GM21381 (cell line): ENCODE measurements around the gene RELN.

Experiments
- ATAC-seq: cut with Tn5 transposase; IDR thresholded peaks from one replicate; pipeline ENCODE4 v1.9.1; 2021; ENCODE audit warnings: mild to moderate bottlenecking, moderate library complexity; ENCODE audit not compliant: unreplicated experiment

Gene RELN

DNA sequence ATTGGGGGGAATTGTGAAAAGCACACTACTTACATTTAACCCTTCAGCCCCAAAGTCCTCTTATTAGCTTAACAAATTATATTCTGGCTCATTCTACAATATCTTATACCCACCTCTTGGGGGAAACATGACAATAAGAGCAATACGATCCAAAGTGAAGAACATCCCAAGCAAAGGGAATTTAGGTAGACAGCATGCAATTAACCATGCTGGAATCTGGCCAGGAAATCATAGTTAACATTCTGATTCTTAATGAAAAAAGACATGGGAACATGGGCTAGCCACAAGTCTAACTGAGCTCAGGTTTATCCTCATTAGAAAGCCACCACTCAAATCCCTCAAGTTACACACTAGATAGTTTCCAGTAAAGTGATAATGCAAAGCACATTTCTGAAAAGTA lies 301.5 kb downstream of the RELN start:
- no peak for ATAC-seq

GRCh38 chr7:103687272-103687671 lies 302.2 kb downstream of the RELN start:
- ATAC-seq: no peak

GRCh38 chr7:103686763-103687162 lies 302.7 kb downstream of the RELN start:
- ATAC-seq: no peak

- ATAC-seq: no peak
Measured at GRCh38 chr7:103686064-103686463, 303.4 kb downstream of the RELN start.

- ATAC-seq: no peak
Measured at GRCh38 chr7:103685646-103686045, 303.8 kb downstream of the RELN start.

DNA sequence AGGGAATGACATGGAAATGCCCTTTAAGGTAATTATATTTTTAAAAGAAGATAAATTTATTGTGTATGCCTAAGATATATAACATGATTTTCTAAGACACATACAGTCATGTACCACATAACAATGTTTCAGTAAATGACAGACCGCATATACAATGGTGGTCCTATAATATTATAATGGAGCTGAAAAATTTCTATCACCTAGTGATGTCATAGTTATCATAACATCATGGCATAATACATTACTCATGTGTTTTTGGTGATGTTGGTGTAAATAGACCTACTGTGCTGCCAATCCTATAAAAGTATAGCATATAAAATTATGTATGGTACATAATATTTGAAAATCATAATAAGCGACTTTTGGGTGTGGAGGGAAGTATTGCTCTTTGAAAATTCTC lies 306.1 kb downstream of the RELN start:
- ATAC-seq: no peak

DNA sequence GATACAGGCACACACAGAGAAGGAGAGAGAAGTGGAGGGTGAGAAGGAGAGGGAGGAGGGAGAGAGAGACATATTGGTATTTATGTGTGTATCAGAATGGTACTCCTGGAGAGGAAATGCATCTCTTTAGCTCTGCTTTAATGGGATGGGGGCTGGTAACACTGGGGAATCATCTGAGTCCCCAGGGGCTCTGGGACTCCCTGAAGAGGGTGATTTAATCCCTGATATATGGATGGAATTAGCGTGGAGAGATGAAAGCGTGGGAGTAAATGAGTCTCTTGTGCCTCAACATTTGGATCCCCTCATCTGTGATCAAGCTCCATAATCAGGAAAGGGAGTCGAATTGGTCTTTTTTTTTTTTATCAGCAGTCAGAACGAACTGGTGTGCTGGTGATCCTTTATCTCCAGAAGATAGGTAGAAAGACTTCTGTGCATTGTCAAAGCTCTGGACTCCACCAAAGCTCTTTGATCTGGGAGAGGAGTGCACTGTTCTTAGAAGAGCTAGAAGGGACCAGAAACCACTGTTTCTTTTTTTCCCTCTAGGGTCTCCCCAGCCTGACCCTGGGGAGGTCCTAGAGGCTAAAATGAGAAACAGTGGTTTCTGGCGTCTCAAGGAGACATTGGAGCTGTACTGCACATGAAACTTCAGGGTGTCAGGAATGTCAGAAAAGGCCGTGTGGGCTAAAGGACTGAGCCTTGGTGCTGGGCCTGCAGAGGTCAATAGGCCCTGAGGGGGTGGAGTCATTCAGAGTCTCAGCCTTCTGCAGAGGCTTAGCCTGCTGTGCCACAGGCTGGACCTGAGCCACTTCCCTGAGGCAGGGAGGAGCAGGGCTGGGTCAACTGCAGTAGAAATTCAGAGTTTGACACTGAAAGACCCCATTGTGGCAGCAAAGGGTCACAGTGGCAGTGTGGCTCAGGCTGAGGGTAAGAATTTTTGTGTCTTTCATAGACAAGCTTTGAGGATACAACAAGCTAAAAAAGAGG lies 309.0 kb downstream of the RELN start:
- no peak for ATAC-seq

DNA sequence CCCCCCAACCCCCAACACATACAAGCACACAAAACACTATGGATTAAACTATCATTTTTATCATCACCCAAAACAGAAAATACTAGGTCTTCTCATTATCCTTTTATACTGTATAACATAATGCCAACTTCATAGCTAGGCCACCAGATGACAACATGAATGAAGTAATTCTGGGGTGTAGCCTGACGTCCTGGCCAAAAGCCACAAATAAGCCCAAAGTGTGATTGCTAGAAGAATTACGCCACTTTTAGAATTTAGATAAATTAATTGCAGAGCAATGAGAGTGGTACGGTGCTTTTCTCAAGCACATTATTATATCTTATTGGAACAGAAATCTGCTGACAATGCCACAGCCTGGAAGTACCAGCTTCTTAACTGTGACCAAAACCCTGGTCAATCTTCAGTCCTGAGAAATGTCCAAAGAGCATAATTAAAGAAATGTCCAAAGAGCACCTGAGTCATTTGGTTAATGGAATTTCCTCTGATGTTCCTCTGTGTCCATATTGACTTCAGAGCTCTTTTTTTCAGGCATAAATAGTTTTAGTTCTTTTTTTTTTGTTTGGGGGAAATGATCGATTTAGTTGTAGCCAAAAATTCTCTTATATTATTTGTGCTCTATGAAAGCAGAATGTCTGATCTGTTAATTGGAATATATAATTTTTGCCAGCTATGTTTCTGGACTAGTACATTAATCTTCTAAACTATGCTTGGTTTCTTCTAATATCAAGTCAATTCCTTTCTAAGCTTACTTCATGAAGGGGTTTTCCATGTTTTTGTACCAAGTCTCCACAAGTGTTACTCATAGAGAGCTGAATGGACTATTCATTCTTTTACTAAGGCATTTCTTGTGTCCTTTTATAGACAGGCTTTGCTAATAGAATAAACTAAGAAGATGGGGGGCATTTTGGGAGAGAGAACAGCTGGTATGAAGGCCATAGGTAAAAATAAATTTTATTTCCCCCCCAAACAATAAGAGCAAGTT lies 310.0 kb downstream of the RELN start:
- no peak for ATAC-seq

GRCh38 chr7:103668279-103668941 lies 321.0 kb downstream of the RELN start:
- ATAC-seq: no peak

DNA sequence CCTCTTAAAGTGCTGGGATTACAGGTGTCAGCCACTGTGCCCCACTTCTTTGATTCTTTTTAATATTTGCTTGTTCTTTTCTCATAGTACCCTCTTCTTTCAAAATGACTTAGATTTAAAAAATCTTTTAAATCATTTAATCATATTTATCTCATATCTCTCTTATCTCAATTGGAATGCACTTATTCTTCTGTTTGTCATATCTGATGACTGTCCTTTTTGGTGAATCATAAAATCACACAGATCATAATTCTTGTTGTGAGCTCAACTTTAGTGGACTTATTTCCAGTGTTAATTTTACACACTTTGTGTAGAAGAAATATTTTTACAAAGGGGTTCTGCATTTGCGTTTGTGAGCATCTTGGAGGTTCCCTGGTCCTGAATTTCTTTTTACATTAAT lies 323.1 kb downstream of the RELN start:
- no peak for ATAC-seq

DNA sequence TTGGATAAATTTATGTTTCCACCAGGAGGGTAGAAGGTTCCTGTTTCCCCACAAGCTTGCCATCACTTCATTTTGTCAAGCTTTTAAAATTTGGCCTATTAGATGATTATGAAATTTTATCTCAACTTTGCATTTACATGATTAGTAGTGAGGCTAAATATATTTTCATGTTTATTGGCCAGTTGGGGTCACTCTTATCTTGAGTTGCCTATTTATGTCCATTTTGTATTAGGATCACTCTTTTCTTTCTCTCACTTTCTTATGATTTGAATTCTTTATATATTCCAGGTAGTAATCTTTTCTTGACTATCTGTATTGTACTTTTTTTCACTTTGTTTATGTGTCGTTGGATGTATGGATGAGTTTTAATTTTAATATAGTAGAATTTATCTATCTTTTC lies 324.9 kb downstream of the RELN start:
- no peak for ATAC-seq

GRCh38 chr7:103660455-103661371 lies 328.7 kb downstream of the RELN start:
- no peak for ATAC-seq

DNA sequence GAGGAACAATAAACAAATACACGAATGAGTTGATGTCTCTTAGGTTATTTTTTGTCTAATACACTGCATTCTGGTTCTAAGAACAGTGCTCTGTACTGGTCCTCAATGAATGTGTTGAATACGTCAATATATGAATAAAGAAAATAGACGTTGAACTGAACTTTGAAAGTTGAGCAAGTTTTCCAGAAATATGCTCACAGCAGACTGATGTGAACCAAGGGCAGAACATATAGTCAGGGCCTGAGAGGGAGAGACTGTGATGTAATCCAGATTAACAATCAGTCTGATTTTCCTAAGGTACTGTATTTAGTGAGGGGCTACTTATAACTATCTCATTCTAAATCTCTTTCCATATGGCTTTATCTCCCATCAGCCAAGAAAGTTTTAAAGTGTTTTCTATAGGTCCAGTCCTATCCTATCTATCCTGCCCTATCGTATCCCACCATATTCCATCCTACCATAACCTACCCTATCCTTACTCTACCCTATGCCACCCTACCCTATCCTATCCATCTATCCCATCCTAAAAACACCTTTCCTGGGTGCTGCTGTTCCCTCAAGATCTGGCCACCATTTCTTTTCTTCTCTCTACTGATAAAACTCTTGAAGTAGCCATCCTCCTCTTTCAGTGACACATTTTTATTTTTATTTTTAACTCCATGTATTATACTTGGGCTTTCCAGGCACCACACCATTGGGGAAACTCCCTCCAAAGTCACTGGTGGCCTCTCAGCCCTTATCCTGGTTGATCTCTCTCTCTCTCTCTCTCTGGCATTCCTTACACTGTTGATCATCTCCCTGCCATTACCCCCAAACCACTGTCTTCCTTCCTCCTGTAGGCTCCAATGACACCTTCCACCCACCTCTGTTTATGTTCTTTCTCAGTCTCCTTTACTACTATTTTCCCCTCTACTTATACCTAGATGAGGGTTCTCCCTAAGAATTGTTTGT lies 331.1 kb downstream of the RELN start:
- no peak for ATAC-seq

DNA sequence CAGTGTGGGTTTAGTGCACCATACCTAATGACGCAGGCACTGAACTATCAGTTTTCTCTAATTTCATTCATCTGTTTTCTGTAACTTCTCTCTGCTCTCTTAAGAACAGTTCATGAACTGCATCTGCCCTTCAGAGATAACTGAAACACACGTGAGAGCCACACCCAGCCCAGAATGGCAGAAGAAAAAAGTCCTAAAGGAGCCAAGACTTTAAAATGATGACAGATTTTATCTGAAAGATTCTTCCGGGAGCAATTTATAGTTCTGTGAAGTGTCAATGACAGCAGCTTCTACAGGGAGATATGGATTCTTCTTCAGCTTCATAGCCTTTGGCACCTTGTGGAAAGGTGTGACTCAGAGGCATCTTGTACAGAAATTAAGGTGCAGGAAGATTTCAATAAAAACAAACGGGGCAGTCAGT lies 332.0 kb downstream of the RELN start:
- ATAC-seq: no peak

GRCh38 chr7:103656221-103656620 lies 333.2 kb downstream of the RELN start:
- no peak for ATAC-seq

- no peak for ATAC-seq
Measured at GRCh38 chr7:103651593-103652377, 337.7 kb downstream of the RELN start.

- no peak for ATAC-seq
Measured at GRCh38 chr7:103649052-103649451, 340.4 kb downstream of the RELN start.

DNA sequence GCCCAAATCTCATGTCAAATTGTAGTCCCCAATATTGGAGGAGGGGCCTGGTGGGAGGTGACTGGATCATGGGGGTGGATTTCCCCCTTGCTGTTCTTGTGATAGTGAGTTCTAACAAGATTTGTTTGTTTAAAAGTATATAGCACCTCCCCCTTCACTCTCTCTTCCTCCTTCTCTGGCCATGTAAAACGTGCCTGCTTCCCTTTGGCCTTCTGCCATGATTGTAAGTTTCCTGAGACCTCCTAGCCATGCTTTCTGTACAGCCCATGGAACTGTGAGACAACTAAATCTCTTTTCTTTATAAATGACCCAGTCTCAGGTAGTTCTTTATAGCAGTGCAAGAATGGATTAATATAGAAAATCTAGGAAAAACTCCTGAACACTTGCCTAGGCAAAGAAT lies 341.3 kb downstream of the RELN start:
- ATAC-seq: no peak
